ENCODE results near the gene SYNE4. TPM values are rescaled to one million over a fixed set of nuclear protein-coding genes. Genes with fewer than 3 reads are reported as not detected.

SYNE4 gene
- total RNA-seq, 1 donor from 2014 or later: 8.1 TPM

DNA sequence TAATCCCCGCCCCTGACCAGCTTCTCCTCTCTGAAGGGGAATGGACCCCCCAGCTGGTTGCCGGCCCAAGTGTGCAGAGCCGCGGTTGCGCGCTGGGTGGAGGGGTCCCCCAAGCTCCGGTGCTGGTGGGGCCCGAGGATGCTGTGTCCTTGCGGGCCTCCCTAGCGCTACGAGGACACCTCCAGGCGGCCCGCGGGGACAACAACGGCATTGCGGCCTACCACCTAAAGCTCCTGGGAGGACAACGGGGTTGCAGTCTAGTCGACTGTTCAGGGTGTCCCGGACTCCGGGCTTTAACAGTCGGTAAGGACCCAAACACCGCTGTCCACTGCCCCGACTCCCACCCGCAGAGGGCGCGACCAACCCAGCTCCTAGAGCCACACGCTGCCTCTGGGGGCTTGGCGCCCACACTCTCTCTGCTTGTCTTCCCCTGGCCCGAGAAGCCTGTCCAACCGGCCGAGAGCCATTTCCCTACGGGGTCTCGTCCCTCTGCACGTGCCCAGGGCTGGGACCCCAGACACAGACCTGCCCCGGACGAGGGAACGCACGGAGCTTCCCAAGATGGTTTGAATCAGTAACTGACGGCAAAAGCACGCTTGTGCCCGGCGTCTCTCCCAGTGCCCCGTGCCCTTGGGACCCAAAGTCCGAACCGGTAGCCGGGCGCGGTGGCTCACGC, 14.6 kb downstream of the SYNE4 start:
- no peak for TF ChIP-seq CTCF (IDR thresholded peaks at IDR 0.05)
- Histone ChIP-seq H3K4me3 (peak overlapping the region; percentile 99), H3K36me3 (peaks cover 10% of the 10 kb centered on the region), H3K27ac (no peak overlapping the region), H3K4me1 (peaks cover 16% of the 10 kb centered on the region), H3K9me3 (no peaks in the 10 kb centered on the region), H3K27me3 (no peaks in the 10 kb centered on the region)
- intact Hi-C loops (cut with DNase I): no loop called here
- DNase-seq: no peak
- ATAC-seq: no peak

- Histone ChIP-seq H3K27me3 (peaks cover 1% of the 10 kb centered on the region), H3K27ac (no peak overlapping the region), H3K36me3 (peaks cover 7% of the 10 kb centered on the region), H3K4me3 (no peak overlapping the region), H3K9me3 (no peaks in the 10 kb centered on the region), H3K4me1 (peaks cover 16% of the 10 kb centered on the region)
- intact Hi-C loops (cut with DNase I): no loop called here
- no peak for DNase-seq
- no peak for ATAC-seq
- no peak for TF ChIP-seq CTCF (IDR thresholded peaks at IDR 0.05)
Measured at GRCh38 chr19:35992907-35993765, 15.5 kb downstream of the SYNE4 start.

- Histone ChIP-seq H3K4me1 (peaks cover 16% of the 10 kb centered on the region), H3K4me3 (no peak overlapping the region), H3K9me3 (no peaks in the 10 kb centered on the region), H3K36me3 (no peaks in the 10 kb centered on the region), H3K27ac (no peak overlapping the region), H3K27me3 (peaks cover 12% of the 10 kb centered on the region)
- ATAC-seq (no peak), DNase-seq (no peak)
- no peak for TF ChIP-seq CTCF (IDR thresholded peaks at IDR 0.05)
- intact Hi-C loops (cut with DNase I): no loop called here
Measured at GRCh38 chr19:35991731-35992450, 16.7 kb downstream of the SYNE4 start.

- DNase-seq: no peak
Measured at GRCh38 chr19:35990771-35991730, 17.6 kb downstream of the SYNE4 start.

More at GRCh38 chr19:35990771-35991730, 17.6 kb downstream of the SYNE4 start:
- Histone ChIP-seq H3K4me3 (no peak overlapping the region), H3K27me3 (peaks cover 21% of the 10 kb centered on the region), H3K9me3 (no peaks in the 10 kb centered on the region), H3K36me3 (no peaks in the 10 kb centered on the region), H3K27ac (no peak overlapping the region), H3K4me1 (peaks cover 7% of the 10 kb centered on the region)
- ATAC-seq: no peak
- intact Hi-C loops (cut with DNase I): no loop called here
- no peak for TF ChIP-seq CTCF (IDR thresholded peaks at IDR 0.05)
